Tibial nerve (tissue), 3 donors: ENCODE measurements around the gene MLN.

Experiments used
- POLR2A ChIP-seq, 2 donors: fragments of 450-650 bp; IDR thresholded peaks; one replicate each; pipeline ENCODE4 v1.6.1; 2017; ENCODE audit warnings: antibody characterized with exemption in 2 of 2, mild to moderate bottlenecking in 2 of 2, moderate library complexity in 2 of 2
- TF ChIP-seq, protein P1 (sequence below), 5 experiments: fragments of 200-600 bp in 3 of 5; fragments of 450-650 bp in 2 of 5; sonication (generic) in 3 of 5; IDR thresholded peaks; one replicate each; pipeline ENCODE4 v1.5.1; 2016 to 2019; ENCODE audit warnings: antibody characterized with exemption in 5 of 5, mild to moderate bottlenecking in 3 of 5, moderate library complexity in 2 of 5

DNA sequence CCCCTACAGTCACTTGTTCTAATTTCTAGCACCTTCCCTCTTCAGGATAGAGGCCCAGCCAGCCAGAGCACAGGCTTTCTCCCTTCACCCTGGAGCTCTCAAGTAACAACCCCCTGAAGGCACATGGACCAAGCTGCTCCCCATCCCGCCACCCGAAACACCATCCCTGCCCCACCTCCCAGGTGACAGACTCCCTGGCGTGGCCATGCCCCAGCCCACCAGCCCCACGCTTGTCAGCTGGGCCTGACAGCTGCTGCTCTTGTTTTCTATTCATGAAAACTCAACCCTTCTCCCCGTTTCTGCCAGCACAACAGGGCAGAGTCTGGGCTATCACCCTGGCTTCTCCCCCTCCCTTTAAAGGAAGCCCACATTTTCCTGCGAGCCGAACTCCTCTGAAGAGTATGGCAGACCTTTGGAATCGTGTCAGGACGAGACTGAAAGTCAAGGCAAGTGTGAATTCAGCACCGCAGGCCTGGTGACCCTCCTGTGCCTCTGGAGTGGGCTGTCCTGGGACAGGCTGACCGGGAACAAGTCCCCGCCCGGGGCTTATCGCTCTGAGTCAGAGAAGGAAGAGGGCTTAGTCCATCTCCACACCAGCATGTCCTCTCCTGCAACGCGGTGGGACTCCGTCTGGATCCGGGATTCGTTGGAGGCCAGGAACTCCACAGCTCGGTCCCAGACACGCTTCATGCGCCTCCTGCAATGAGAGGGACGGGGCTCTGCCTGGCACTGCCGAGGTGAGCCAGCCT, 31.5 kb downstream of the MLN start:
- TF ChIP-seq, protein P1, sequence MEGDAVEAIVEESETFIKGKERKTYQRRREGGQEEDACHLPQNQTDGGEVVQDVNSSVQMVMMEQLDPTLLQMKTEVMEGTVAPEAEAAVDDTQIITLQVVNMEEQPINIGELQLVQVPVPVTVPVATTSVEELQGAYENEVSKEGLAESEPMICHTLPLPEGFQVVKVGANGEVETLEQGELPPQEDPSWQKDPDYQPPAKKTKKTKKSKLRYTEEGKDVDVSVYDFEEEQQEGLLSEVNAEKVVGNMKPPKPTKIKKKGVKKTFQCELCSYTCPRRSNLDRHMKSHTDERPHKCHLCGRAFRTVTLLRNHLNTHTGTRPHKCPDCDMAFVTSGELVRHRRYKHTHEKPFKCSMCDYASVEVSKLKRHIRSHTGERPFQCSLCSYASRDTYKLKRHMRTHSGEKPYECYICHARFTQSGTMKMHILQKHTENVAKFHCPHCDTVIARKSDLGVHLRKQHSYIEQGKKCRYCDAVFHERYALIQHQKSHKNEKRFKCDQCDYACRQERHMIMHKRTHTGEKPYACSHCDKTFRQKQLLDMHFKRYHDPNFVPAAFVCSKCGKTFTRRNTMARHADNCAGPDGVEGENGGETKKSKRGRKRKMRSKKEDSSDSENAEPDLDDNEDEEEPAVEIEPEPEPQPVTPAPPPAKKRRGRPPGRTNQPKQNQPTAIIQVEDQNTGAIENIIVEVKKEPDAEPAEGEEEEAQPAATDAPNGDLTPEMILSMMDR (IDR thresholded peaks at IDR 0.05), result no peak
- no peak for TF ChIP-seq POLR2A (IDR thresholded peaks at IDR 0.05)
